ENCODE measurements around the gene FGR.

Gene FGR

DNA sequence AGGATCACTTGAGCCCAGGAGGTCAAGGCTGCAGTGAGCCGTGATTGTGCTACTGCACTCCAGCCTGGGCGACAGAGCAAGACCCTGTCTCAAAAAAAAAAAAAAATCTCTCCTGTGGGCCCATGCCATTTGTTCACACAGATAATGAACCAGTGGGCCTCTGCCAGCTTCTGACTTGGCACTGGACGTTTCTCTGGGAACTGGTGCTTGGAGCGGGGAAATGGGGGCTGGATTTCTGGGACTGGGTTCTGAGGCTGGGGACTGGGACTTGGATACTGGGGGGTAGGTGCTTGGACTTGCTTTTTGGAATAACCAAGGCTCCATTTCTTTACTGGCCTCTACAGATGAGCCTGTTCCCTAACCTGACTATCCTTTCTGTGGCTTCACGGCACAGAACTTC, 27.3 kb upstream of the FGR start:
- Histone ChIP-seq H3K27ac (ENCODE audit: low read depth, low read length) (peak overlapping the region; percentile 87), H3K4me3 (ENCODE audit: low read length) (peak overlapping the region; percentile 68), H3K4me1 (ENCODE audit: control insufficient read depth, low read length) (peaks cover 54% of the 10 kb centered on the region), H3K79me2 (ENCODE audit: control insufficient read depth, low read length) (no peaks in the 10 kb centered on the region), H3K9me2 (replicated peaks; ENCODE audit: control insufficient read depth, low read length) (no peaks in the 10 kb centered on the region), H3K27me3 (ENCODE audit: control insufficient read depth, low read length) (no peaks in the 10 kb centered on the region), H3K36me3 (ENCODE audit: control insufficient read depth, low read length) (no peaks in the 10 kb centered on the region), H3K4me2 (ENCODE audit: low read length) (peak overlapping the region; percentile 85), H4K20me1 (ENCODE audit: control insufficient read depth, insufficient read depth, low read depth, low read length) (no peaks in the 10 kb centered on the region), H3K9me3 (ENCODE audit: control insufficient read depth, insufficient read depth, low read length) (no peaks in the 10 kb centered on the region), H3F3A (ENCODE audit: control insufficient read depth, insufficient read depth) (peaks cover 22% of the 10 kb centered on the region)
- no peak for TF ChIP-seq EZH2phosphoT487 (IDR thresholded peaks at IDR 0.05; ENCODE audit: borderline replicate concordance, low read length)
- TF ChIP-seq, protein P1, sequence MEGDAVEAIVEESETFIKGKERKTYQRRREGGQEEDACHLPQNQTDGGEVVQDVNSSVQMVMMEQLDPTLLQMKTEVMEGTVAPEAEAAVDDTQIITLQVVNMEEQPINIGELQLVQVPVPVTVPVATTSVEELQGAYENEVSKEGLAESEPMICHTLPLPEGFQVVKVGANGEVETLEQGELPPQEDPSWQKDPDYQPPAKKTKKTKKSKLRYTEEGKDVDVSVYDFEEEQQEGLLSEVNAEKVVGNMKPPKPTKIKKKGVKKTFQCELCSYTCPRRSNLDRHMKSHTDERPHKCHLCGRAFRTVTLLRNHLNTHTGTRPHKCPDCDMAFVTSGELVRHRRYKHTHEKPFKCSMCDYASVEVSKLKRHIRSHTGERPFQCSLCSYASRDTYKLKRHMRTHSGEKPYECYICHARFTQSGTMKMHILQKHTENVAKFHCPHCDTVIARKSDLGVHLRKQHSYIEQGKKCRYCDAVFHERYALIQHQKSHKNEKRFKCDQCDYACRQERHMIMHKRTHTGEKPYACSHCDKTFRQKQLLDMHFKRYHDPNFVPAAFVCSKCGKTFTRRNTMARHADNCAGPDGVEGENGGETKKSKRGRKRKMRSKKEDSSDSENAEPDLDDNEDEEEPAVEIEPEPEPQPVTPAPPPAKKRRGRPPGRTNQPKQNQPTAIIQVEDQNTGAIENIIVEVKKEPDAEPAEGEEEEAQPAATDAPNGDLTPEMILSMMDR (IDR thresholded peaks at IDR 0.05; ENCODE audit: low read depth, low read length, poor library complexity, severe bottlenecking) = no peak

DNA sequence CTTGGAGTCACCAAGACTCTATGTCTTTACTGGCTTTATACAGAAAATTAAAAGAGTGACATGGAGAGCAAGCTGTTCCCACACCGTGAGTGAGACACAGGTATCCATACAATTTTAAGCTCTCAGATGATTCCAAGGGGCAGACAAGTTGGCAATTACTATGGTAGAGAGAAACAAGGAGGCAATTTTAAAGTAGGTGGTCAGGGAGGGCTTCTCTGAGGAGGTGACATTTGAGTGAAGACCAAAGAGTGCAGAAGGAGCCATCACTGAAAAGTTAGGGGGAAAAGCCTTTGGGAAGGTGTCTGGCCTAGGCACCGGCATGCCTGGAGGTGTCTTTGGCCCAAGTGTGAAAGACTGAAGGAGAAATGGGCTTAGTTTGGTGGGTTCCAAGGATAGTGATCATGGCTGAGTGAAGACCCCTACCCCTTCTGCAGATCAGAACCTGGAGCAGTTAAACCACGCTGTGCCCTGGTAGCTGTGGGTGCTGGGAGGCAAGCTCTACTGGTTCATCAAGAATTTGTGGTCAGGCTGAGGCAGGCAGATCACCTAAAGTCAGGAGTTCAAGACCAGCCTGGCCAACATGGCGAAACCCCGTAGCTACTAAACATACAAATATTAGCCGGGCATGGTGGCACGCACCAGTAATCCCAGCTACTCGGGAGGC, 26.6 kb upstream of the FGR start:
- H3K79me2 ChIP-seq (ENCODE audit: control insufficient read depth, low read length) = no peaks in the 10 kb centered on the region
- no peaks in the 10 kb centered on the region for H3K9me3 ChIP-seq (ENCODE audit: control insufficient read depth, insufficient read depth, low read length)
- peaks cover 54% of the 10 kb centered on the region for H3K4me1 ChIP-seq (ENCODE audit: control insufficient read depth, low read length)
- H3K9me2 ChIP-seq (replicated peaks; ENCODE audit: control insufficient read depth, low read length) = no peaks in the 10 kb centered on the region
- TF ChIP-seq, protein P1 (IDR thresholded peaks at IDR 0.05; ENCODE audit: low read depth, low read length, poor library complexity, severe bottlenecking) = no peak
- TF ChIP-seq EZH2phosphoT487 (IDR thresholded peaks at IDR 0.05; ENCODE audit: borderline replicate concordance, low read length) = no peak
- H3K36me3 ChIP-seq (ENCODE audit: control insufficient read depth, low read length) = no peaks in the 10 kb centered on the region
- 0 out of 2 replicates have a peak overlapping the region, but pooled peaks have one; percentile 89 for H3K27ac ChIP-seq (ENCODE audit: low read depth, low read length)
- H3F3A ChIP-seq (ENCODE audit: control insufficient read depth, insufficient read depth) = peaks cover 22% of the 10 kb centered on the region
- H3K27me3 ChIP-seq (ENCODE audit: control insufficient read depth, low read length) = no peaks in the 10 kb centered on the region
- H3K4me3 ChIP-seq (ENCODE audit: low read length) = no peak overlapping the region
- no peak overlapping the region for H3K4me2 ChIP-seq (ENCODE audit: low read length)
- H4K20me1 ChIP-seq (ENCODE audit: control insufficient read depth, insufficient read depth, low read depth, low read length) = no peaks in the 10 kb centered on the region

DNA sequence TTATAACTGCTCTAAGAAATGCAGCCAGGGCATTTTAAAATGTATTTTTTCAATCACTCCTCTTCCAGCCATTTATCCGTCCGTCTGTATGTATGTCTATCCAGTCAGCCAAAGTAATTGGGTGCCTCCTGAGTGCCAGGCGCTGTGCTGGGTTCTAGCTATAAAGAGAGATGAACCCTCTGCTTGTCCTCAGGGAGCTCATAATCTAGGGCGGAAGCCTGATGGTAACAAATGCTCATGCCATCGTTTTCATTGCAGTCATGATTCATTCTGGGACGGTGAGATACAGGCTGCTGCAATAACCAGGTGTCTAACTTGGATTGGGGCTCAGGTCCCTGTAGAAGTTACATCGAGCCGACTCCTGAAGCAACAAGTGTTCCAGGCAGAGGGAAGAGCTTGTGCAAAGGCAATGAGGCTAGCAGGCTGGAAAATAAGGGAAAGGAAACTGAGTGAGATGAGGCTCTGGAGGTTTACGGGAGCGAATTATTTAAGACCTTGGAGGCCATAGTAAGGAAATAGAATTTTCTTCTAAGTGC, 25.4 kb upstream of the FGR start:
- Histone ChIP-seq H3K36me3 (ENCODE audit: control insufficient read depth, low read length) (no peaks in the 10 kb centered on the region), H3K9me3 (ENCODE audit: control insufficient read depth, insufficient read depth, low read length) (no peaks in the 10 kb centered on the region), H3K27ac (ENCODE audit: low read depth, low read length) (peak overlapping the region; percentile 89), H3K79me2 (ENCODE audit: control insufficient read depth, low read length) (no peaks in the 10 kb centered on the region), H3K27me3 (ENCODE audit: control insufficient read depth, low read length) (no peaks in the 10 kb centered on the region), H3K4me2 (ENCODE audit: low read length) (peak overlapping the region; percentile 96), H4K20me1 (ENCODE audit: control insufficient read depth, insufficient read depth, low read depth, low read length) (no peaks in the 10 kb centered on the region), H3K4me1 (ENCODE audit: control insufficient read depth, low read length) (peaks cover 60% of the 10 kb centered on the region), H3F3A (ENCODE audit: control insufficient read depth, insufficient read depth) (peaks cover 22% of the 10 kb centered on the region), H3K9me2 (replicated peaks; ENCODE audit: control insufficient read depth, low read length) (no peaks in the 10 kb centered on the region), H3K4me3 (ENCODE audit: low read length) (peak overlapping the region; percentile 85)
- TF ChIP-seq, protein P1 (IDR thresholded peaks at IDR 0.05; ENCODE audit: low read depth, low read length, poor library complexity, severe bottlenecking) = no peak
- TF ChIP-seq EZH2phosphoT487 (IDR thresholded peaks at IDR 0.05; ENCODE audit: borderline replicate concordance, low read length) = no peak

All from DOHH2 (cell line).